HepG2 (cell line): ENCODE measurements around the gene FBLN7. TPM values are rescaled to one million over a fixed set of nuclear protein-coding genes. Genes with fewer than 3 reads are reported as not detected.

Source experiments
- DR1 ChIP-seq: sonication (generic); formaldehyde crosslinking; IDR thresholded peaks from 2 replicates; pipeline ENCODE4 v1.8.0; 2021; ENCODE audit warnings: mild to moderate bottlenecking, missing genetic modification reagents, inconsistent platforms
- FOXO1 ChIP-seq: sonication (generic); formaldehyde crosslinking; IDR thresholded peaks from 2 replicates; pipeline ENCODE4 v1.4.0; 2020; ENCODE audit warnings: missing genetic modification reagents
- HDAC1 ChIP-seq: sonication (generic); formaldehyde crosslinking; IDR thresholded peaks from 2 replicates; pipeline ENCODE4 v1.5.1; 2020; ENCODE audit warnings: mild to moderate bottlenecking, missing genetic modification reagents
- JARID2 ChIP-seq: sonication (generic); formaldehyde crosslinking; IDR thresholded peaks from 2 replicates; pipeline ENCODE4 v1.8.1; 2023; ENCODE audit warnings: missing genetic modification reagents, inconsistent platforms; ENCODE audit not compliant: insufficient replicate concordance
- KDM2A ChIP-seq: sonication (generic); formaldehyde crosslinking; IDR thresholded peaks from 2 replicates; pipeline ENCODE4 v1.4.0; 2020; ENCODE audit warnings: low read depth, missing genetic modification reagents, borderline replicate concordance
- KDM5B ChIP-seq: sonication (generic); formaldehyde crosslinking; IDR thresholded peaks from 2 replicates; pipeline ENCODE4 v1.4.0; 2020; ENCODE audit warnings: missing genetic modification reagents, mild to moderate bottlenecking, borderline replicate concordance
- MEIS1 ChIP-seq: sonication (generic); formaldehyde crosslinking; IDR thresholded peaks from 2 replicates; pipeline ENCODE4 v1.9.0; 2021; ENCODE audit warnings: mild to moderate bottlenecking, missing genetic modification reagents, moderate library complexity, borderline replicate concordance
- POGZ ChIP-seq: sonication (generic); formaldehyde crosslinking; IDR thresholded peaks from 2 replicates; pipeline ENCODE4 v1.4.0; 2020; ENCODE audit warnings: mild to moderate bottlenecking, missing genetic modification reagents
- RFX3 ChIP-seq: IDR thresholded peaks from 2 replicates; pipeline ENCODE4 v1.6.1; 2016; ENCODE audit warnings: missing biosample characterization, missing genetic modification reagents
- SNRNP70 ChIP-seq: fragments of 200-400 bp; formaldehyde crosslinking; IDR thresholded peaks from 2 replicates; pipeline ENCODE4 v1.6.1; 2017; ENCODE audit warnings: mild to moderate bottlenecking, low read depth, low read length, moderate library complexity
- TEAD2 ChIP-seq: sonication (generic); formaldehyde crosslinking; IDR thresholded peaks from 2 replicates; pipeline ENCODE4 v1.9.0; 2021; ENCODE audit warnings: missing genetic modification reagents
- TEAD3 ChIP-seq: optimal IDR thresholded peaks from 2 replicates; pipeline ENCODE3; 2016; ENCODE audit warnings: borderline replicate concordance
- ZBTB7A ChIP-seq: sonication (generic); formaldehyde crosslinking; IDR thresholded peaks from 2 replicates; pipeline ENCODE4 v1.8.0; 2022; ENCODE audit warnings: mild to moderate bottlenecking, missing genetic modification reagents
- ZNF296 ChIP-seq: sonication (generic); formaldehyde crosslinking; conservative IDR thresholded peaks from 2 replicates; pipeline ENCODE4 v1.5.0; 2020; ENCODE audit warnings: mild to moderate bottlenecking, missing genetic modification reagents
- ZNF337 ChIP-seq: sonication (generic); formaldehyde crosslinking; IDR thresholded peaks from 2 replicates; pipeline ENCODE4 v1.5.1; 2020; ENCODE audit warnings: missing genetic modification reagents, low read depth, mild to moderate bottlenecking, borderline replicate concordance
- ZNF460 ChIP-seq: sonication (generic); formaldehyde crosslinking; IDR thresholded peaks from 2 replicates; pipeline ENCODE4 v1.5.1; 2020; ENCODE audit warnings: missing genetic modification reagents, mild to moderate bottlenecking, borderline replicate concordance
- ZNF546 ChIP-seq: sonication (generic); formaldehyde crosslinking; conservative IDR thresholded peaks from 2 replicates; pipeline ENCODE4 v1.8.1; 2023; ENCODE audit warnings: mild to moderate bottlenecking, missing genetic modification reagents
- ZNF652 ChIP-seq: IDR thresholded peaks from 2 replicates; pipeline ENCODE4 v1.6.1; 2016; ENCODE audit warnings: low read depth, borderline replicate concordance
- ZNF776 ChIP-seq: sonication (generic); formaldehyde crosslinking; IDR thresholded peaks from 2 replicates; pipeline ENCODE4 v1.4.0; 2020; ENCODE audit warnings: mild to moderate bottlenecking, missing genetic modification reagents
- polyA plus RNA-seq, 8 experiments: library from polyadenylated mRNA; depleted of rRNA in 3 of 8; stranded (reverse) in 7 of 8; unstranded in 1 of 8; fragments of >200 nt; fragmentation: Illumina TruSeq in 4 of 8; extraction: Trizol in 4 of 8; gene quantifications; 2 replicates each; pipeline versions ENCODE4 v1.2.1 to v1.2.3, GENCODE V29; 2011 to 2016; ENCODE audit warnings: low read depth in 4 of 8, missing spikeins in 1 of 8, mixed read lengths in 1 of 8; ENCODE audit not compliant: insufficient read depth in 1 of 8
- total RNA-seq, 5 experiments: library from RNA; depleted of rRNA; stranded (reverse); fragments of >200 nt; fragmentation: Illumina TruSeq; extraction: Trizol; gene quantifications; 2 replicates each; pipeline ENCODE4 v1.2.3, GENCODE V29; 2016; ENCODE audit warnings: low read depth in 1 of 5
- TF ChIP-seq, protein P1 (sequence below): sonication (generic); formaldehyde crosslinking; IDR thresholded peaks from 2 replicates; pipeline ENCODE4 v1.5.1; 2020; ENCODE audit warnings: missing genetic modification reagents, mild to moderate bottlenecking, borderline replicate concordance
- TF ChIP-seq, protein P2 (sequence below): IDR thresholded peaks from 2 replicates; pipeline ENCODE4 v1.6.1; 2016
- TF ChIP-seq, protein P3 (sequence below), 2 experiments: sonication (generic) in 1 of 2; formaldehyde crosslinking in 1 of 2; IDR thresholded peaks; 2 replicates each; pipeline versions ENCODE4 v1.4.0 to v1.6.1; 2016 to 2020; ENCODE audit warnings: borderline replicate concordance in 1 of 2, low read depth in 1 of 2, mild to moderate bottlenecking in 1 of 2, missing genetic modification reagents in 1 of 2
- TF ChIP-seq, protein P4 (sequence below): sonication (generic); formaldehyde crosslinking; IDR thresholded peaks from 2 replicates; pipeline ENCODE4 v1.5.0; 2020; ENCODE audit warnings: missing genetic modification reagents

FBLN7 gene
- total and polyA plus RNA-seq, 2 of the 13 experiments (the other 11 are each of a cell fraction or from before 2014, with no cell fraction given), result 1.4 to 2.3 TPM

DNA sequence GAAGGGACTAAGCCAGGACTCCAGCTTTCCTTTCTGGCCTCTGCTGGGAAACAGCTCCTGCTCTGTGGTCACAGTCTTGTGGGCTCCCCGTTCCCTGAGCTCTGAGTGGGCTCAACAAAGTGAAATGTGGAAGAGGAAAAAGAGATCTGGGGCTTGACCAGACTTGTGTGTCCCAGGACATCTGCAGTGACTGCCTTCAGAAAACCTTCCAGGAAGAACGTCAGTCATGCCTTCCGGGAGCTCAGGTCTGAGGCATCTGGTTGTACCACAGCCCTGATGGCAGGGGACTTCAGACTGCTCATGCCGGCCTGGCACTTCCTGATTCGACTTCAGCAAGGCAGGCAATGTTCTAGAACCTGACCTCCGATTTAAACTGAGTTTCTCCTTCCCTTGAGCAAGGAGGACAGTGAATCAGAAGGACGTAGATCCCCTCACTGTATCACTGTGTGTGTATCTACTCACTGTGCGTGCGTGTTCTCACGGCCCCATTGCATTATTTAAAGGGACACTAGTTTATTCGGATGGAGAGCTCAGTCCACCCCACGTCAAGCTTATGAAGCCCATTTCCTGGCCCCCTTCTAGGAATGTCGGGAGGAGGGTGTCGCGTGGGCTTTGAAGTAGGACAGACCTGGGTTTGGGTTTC is 548 bp upstream of the FBLN7 start (continued):
- TF ChIP-seq DR1 (no peak), JARID2 (CRISPR knock-in tag) (no peak), KDM5B (CRISPR knock-in tag) (no peak), ZNF460 (CRISPR knock-in tag) (no peak), SNRNP70 (no peak), MEIS1 (CRISPR knock-in tag) (no peak), FOXO1 (CRISPR knock-in tag) (no peak), TEAD3 (CRISPR knock-in tag) (no peak), RFX3 (CRISPR knock-in tag) (no peak), POGZ (no peak), KDM2A (CRISPR knock-in tag) (no peak), ZNF776 (CRISPR knock-in tag) (no peak), TEAD2 (CRISPR knock-in tag) (no peak), ZNF652 (no peak), ZNF337 (CRISPR knock-in tag) (no peak), ZBTB7A (CRISPR knock-in tag) (no peak), HDAC1 (CRISPR knock-in tag) (0 out of 2 replicates have a peak, but pooled peaks have one; percentile 50), ZNF296 (CRISPR knock-in tag) (no peak; the same call in 1 of the 2 replicates), ZNF546 (CRISPR knock-in tag) (no peak)
- TF ChIP-seq, protein P1, sequence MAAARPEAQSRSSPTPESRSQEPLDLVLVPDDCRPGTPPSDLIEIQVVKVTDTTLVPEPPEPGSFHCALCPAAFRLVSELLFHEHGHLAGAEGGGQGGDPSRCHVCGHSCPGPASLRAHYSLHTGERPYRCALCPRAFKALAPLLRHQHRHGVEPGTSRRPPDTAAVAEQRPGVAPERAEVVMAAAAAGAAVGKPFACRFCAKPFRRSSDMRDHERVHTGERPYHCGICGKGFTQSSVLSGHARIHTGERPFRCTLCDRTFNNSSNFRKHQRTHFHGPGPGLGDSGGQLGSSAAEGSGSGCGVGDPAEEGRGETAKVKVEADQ (CRISPR knock-in tag), result no peak
- TF ChIP-seq, protein P2, sequence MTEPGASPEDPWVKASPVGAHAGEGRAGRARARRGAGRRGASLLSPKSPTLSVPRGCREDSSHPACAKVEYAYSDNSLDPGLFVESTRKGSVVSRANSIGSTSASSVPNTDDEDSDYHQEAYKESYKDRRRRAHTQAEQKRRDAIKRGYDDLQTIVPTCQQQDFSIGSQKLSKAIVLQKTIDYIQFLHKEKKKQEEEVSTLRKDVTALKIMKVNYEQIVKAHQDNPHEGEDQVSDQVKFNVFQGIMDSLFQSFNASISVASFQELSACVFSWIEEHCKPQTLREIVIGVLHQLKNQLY, result no peak
- TF ChIP-seq, protein P3, sequence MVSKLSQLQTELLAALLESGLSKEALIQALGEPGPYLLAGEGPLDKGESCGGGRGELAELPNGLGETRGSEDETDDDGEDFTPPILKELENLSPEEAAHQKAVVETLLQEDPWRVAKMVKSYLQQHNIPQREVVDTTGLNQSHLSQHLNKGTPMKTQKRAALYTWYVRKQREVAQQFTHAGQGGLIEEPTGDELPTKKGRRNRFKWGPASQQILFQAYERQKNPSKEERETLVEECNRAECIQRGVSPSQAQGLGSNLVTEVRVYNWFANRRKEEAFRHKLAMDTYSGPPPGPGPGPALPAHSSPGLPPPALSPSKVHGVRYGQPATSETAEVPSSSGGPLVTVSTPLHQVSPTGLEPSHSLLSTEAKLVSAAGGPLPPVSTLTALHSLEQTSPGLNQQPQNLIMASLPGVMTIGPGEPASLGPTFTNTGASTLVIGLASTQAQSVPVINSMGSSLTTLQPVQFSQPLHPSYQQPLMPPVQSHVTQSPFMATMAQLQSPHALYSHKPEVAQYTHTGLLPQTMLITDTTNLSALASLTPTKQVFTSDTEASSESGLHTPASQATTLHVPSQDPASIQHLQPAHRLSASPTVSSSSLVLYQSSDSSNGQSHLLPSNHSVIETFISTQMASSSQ (IDR thresholded peaks at IDR 0.05; ENCODE audit: low read depth), result no peak
- TF ChIP-seq, protein P3 (CRISPR knock-in tag; IDR thresholded peaks at IDR 0.05; ENCODE audit: borderline replicate concordance), result 0 out of 2 replicates have a peak, but pooled peaks have one; percentile 13
- TF ChIP-seq, protein P4, sequence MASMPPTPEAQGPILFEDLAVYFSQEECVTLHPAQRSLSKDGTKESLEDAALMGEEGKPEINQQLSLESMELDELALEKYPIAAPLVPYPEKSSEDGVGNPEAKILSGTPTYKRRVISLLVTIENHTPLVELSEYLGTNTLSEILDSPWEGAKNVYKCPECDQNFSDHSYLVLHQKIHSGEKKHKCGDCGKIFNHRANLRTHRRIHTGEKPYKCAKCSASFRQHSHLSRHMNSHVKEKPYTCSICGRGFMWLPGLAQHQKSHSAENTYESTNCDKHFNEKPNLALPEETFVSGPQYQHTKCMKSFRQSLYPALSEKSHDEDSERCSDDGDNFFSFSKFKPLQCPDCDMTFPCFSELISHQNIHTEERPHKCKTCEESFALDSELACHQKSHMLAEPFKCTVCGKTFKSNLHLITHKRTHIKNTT (CRISPR knock-in tag), result no peak
